K562 (cell line): Measurements from ENCODE around the gene ZNF598. TPM values are rescaled to one million over a fixed set of nuclear protein-coding genes. Genes with fewer than 3 reads are reported as not detected.

Experiments used
- ARHGAP35 ChIP-seq: fragments of 450-650 bp; IDR thresholded peaks from 2 replicates; pipeline ENCODE4 v1.6.1; 2018; ENCODE audit not compliant: partially characterized antibody
- BACH1 ChIP-seq: fragments of 200-800 bp; sonication (Bioruptor generic); IDR thresholded peaks from 2 replicates; pipeline ENCODE4 v1.6.1; 2016; ENCODE audit warnings: missing genetic modification characterization, missing compliant biosample characterization
- BRF1 ChIP-seq: IDR thresholded peaks from 3 replicates; pipeline ENCODE4 v1.6.1; 2011; ENCODE audit warnings: borderline replicate concordance, mild to moderate bottlenecking; ENCODE audit not compliant: insufficient read length; ENCODE audit errors: extremely low read depth
- DNMT1 ChIP-seq: fragments of 450-650 bp; IDR thresholded peaks from 2 replicates; pipeline ENCODE4 v1.6.1; 2016; ENCODE audit warnings: antibody characterized with exemption, mild to moderate bottlenecking
- E2F8 ChIP-seq: fragments of 450-650 bp; IDR thresholded peaks from 2 replicates; pipeline ENCODE4 v1.7.1; 2018; ENCODE audit warnings: mild to moderate bottlenecking, low read depth; ENCODE audit not compliant: partially characterized antibody
- EP400 ChIP-seq: fragments of 450-650 bp; IDR thresholded peaks from 2 replicates; pipeline ENCODE4 v1.6.1; 2017; ENCODE audit warnings: antibody characterized with exemption, mild to moderate bottlenecking, moderate library complexity
- FOSL1 ChIP-seq: fragments of 200-800 bp; sonication (Bioruptor generic); conservative IDR thresholded peaks from 2 replicates; pipeline ENCODE4 v1.6.1; 2016; ENCODE audit warnings: missing genetic modification characterization, missing compliant biosample characterization
- HMG20B ChIP-seq: fragments of 250-450 bp; sonication (Bioruptor Pico); IDR thresholded peaks from 2 replicates; pipeline ENCODE4 v1.5.0; 2021; ENCODE audit warnings: mild to moderate bottlenecking
- IRF9 ChIP-seq: fragments of 450-650 bp; IDR thresholded peaks from 2 replicates; pipeline ENCODE4 v1.6.1; 2016; ENCODE audit warnings: missing biosample characterization, missing genetic modification characterization
- KLF10 ChIP-seq: fragments of 250-450 bp; sonication (Bioruptor Pico); IDR thresholded peaks from 2 replicates; pipeline ENCODE4 v1.6.1; 2021; ENCODE audit warnings: matching md5 sums
- MAFK ChIP-seq: IDR thresholded peaks from 2 replicates; pipeline ENCODE4 v1.6.1; 2011; ENCODE audit warnings: low read length, improper control_type of control experiment
- MEIS2 ChIP-seq: fragments of 450-650 bp; IDR thresholded peaks from 2 replicates; pipeline ENCODE4 v1.6.1; 2014; ENCODE audit warnings: mild to moderate bottlenecking; ENCODE audit not compliant: partially characterized antibody
- MLX ChIP-seq, 2 experiments: fragments of 450-650 bp in 1 of 2; sonication (generic) in 1 of 2; formaldehyde crosslinking; conservative IDR thresholded peaks; 2 replicates each; pipeline versions ENCODE4 v1.4.0 to v1.8.1; 2020 to 2022; ENCODE audit warnings: mild to moderate bottlenecking in 1 of 2, missing genetic modification reagents in 1 of 2
- NCOA6 ChIP-seq: fragments of 450-650 bp; IDR thresholded peaks from 2 replicates; pipeline ENCODE4 v1.6.1; 2017; ENCODE audit warnings: mild to moderate bottlenecking
- NFE2L1 ChIP-seq: fragments of 450-650 bp; IDR thresholded peaks from 2 replicates; pipeline ENCODE4 v1.6.1; 2016; ENCODE audit warnings: missing genetic modification characterization, low read depth, mild to moderate bottlenecking, missing compliant biosample characterization, moderate library complexity, borderline replicate concordance
- PTTG1 ChIP-seq: fragments of 450-650 bp; IDR thresholded peaks from 2 replicates; pipeline ENCODE4 v1.6.1; 2016; ENCODE audit warnings: low read depth, mild to moderate bottlenecking, missing genetic modification characterization, missing compliant biosample characterization
- RBM17 ChIP-seq: fragments of 200-400 bp; formaldehyde crosslinking; IDR thresholded peaks from 2 replicates; pipeline ENCODE4 v1.6.1; 2017; ENCODE audit warnings: low read depth, mild to moderate bottlenecking, low read length, borderline replicate concordance
- STAT5B ChIP-seq: fragments of 250-450 bp; sonication (Bioruptor Pico); IDR thresholded peaks from 2 replicates; pipeline ENCODE4 v1.8.0; 2021; ENCODE audit warnings: mild to moderate bottlenecking, inconsistent platforms
- TCF7 ChIP-seq: sonication (generic); IDR thresholded peaks from 2 replicates; pipeline ENCODE4 v1.6.1; 2016; ENCODE audit warnings: antibody characterized with exemption, borderline replicate concordance
- USF1 ChIP-seq: sonication (generic); formaldehyde crosslinking; IDR thresholded peaks from 2 replicates; pipeline ENCODE4 v1.9.0; 2022; ENCODE audit warnings: mild to moderate bottlenecking, missing genetic modification reagents
- ZNF217 ChIP-seq: sonication (generic); formaldehyde crosslinking; IDR thresholded peaks from 2 replicates; pipeline ENCODE4 v1.8.0; 2022; ENCODE audit warnings: mild to moderate bottlenecking, missing genetic modification reagents
- ZNF263 ChIP-seq: sonication (generic); formaldehyde crosslinking; IDR thresholded peaks from 2 replicates; pipeline ENCODE4 v1.8.0; 2022; ENCODE audit warnings: mild to moderate bottlenecking, missing genetic modification reagents, borderline replicate concordance
- polyA plus RNA-seq, 8 experiments: library from polyadenylated mRNA; depleted of rRNA in 4 of 8; stranded (reverse) in 5 of 8; unstranded in 3 of 8; fragments of >200 nt; fragmentation: Nextera tagmentation in 2 of 8; fragmentation: Illumina TruSeq in 1 of 8; extraction: Ambion mirVana in 2 of 8; extraction: Trizol in 1 of 8; gene quantifications; 2 replicates each; pipeline versions ENCODE4 v1.2.1 to v1.2.3, GENCODE V29; 2011 to 2014; ENCODE audit warnings: inconsistent platforms in 1 of 8, missing spikeins in 1 of 8
- total RNA-seq, 7 experiments: library from RNA; depleted of rRNA in 6 of 7; stranded (reverse); fragments of >200 nt in 6 of 7; fragmentation: Illumina TruSeq in 2 of 7; extraction: Trizol in 2 of 7; gene quantifications; 2 replicates each; pipeline versions ENCODE4 v1.2.1 to v1.2.3, GENCODE V29; 2011 to 2021; ENCODE audit warnings: low replicate concordance in 1 of 7
- TF ChIP-seq, protein P1 (sequence below): sonication (generic); formaldehyde crosslinking; IDR thresholded peaks from 2 replicates; pipeline ENCODE4 v1.8.0; 2022; ENCODE audit warnings: mild to moderate bottlenecking, low read depth, missing genetic modification reagents

Gene ZNF598
- total and polyA plus RNA-seq, 9 of the 15 experiments (the other 6 are each of a cell fraction or from before 2014, with no cell fraction given) = 0.11 to 115 (median 29.6) TPM

DNA sequence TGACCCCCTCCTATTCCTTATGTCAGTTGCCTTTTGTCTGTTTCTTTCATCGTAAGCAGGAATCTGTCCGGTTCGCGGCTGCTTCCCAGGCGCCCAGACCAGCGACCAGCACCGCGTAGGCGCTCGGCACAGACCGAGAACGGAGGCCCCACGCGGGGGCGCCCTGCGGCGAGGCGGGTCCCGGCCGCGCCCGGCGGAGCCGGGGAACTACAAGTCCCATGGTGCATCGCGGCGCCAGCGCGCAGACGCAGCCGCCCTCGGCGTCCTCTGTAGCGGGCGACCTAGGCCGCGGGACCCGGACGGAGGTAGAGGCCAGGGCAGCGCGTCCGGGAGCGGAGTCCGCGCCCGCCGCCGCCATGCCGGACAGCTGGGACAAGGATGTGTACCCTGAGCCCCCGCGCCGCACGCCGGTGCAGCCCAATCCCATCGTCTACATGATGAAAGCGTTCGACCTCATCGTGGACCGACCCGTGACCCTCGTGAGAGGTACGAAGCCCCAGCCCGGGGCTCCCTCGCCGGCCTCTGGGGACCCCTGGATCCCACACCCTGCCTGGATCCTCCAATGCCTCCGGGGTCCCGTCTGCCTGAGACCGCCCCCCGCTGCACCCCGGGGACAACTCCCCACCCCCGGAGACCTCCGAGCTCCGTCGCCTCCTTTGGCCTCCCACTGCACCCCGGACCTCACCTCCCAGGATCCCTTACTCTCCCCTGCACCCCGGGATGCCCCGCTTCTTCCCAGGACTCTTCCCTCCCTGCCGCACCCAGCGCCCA is 50.2 kb downstream of the ZNF598 start, which contains the start of gene NDUFB10 (continued):
- TF ChIP-seq FOSL1 (no peak), DNMT1 (no peak), BRF1 (no peak), ARHGAP35 (no peak), PTTG1 (tag) (no peak), USF1 (CRISPR knock-in tag) (no peak), BACH1 (tag) (no peak), RBM17 (no peak), E2F8 (no peak), ZNF263 (CRISPR knock-in tag) (no peak), MLX (CRISPR knock-in tag; conservative IDR thresholded peaks at IDR 0.05) (no peak), KLF10 (no peak), TCF7 (no peak; the same call in 1 of the 2 replicates), ZNF217 (no peak), MAFK (no peak), STAT5B (CRISPR knock-in tag) (no peak), NFE2L1 (no peak), EP400 (peak; percentile 71; the same call in 1 of the 2 replicates), NCOA6 (no peak), IRF9 (tag) (no peak), MEIS2 (peak; percentile 52), HMG20B (no peak)
- TF ChIP-seq, protein P1, sequence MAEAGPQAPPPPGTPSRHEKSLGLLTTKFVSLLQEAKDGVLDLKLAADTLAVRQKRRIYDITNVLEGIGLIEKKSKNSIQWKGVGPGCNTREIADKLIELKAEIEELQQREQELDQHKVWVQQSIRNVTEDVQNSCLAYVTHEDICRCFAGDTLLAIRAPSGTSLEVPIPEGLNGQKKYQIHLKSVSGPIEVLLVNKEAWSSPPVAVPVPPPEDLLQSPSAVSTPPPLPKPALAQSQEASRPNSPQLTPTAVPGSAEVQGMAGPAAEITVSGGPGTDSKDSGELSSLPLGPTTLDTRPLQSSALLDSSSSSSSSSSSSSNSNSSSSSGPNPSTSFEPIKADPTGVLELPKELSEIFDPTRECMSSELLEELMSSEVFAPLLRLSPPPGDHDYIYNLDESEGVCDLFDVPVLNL (CRISPR knock-in tag) = no peak
